Mesenchymal stem cell (in vitro differentiated cells and primary cell): ENCODE measurements around the gene MYRF.
A peak's percentile ranks its signal among the peaks of the same experiment; 100 is the strongest.

Experiments
- DNase-seq: peaks from one replicate; pipeline ENCODE4 v3.0.0-alpha.2; 2013
- H2AFZ ChIP-seq: one replicate; pipeline ENCODE4 v1.6.1; 2013; ENCODE audit warnings: low read depth, mild to moderate bottlenecking, control low read depth, inconsistent platforms, low read length, moderate library complexity
- H2AK5ac ChIP-seq: 2 replicates; pipeline ENCODE4 v1.6.1; 2013; ENCODE audit warnings: low read length, moderate library complexity, mild to moderate bottlenecking, inconsistent platforms; ENCODE audit not compliant: severe bottlenecking
- H2BK120ac ChIP-seq: one replicate; pipeline ENCODE4 v1.6.1; 2013; ENCODE audit warnings: low read depth, mild to moderate bottlenecking, inconsistent platforms, low read length, moderate library complexity
- H2BK12ac ChIP-seq, 2 experiments: one replicate each; pipeline ENCODE4 v1.6.1; 2013; ENCODE audit warnings: inconsistent platforms in 2 of 2, low read length in 2 of 2, mild to moderate bottlenecking in 2 of 2, moderate library complexity in 2 of 2, control low read depth in 1 of 2
- H2BK15ac ChIP-seq: one replicate; pipeline ENCODE4 v1.6.1; 2013; ENCODE audit warnings: mild to moderate bottlenecking, low read depth, inconsistent platforms; ENCODE audit not compliant: poor library complexity, severe bottlenecking
- H2BK5ac ChIP-seq: 2 replicates; pipeline ENCODE4 v1.6.1; 2013; ENCODE audit warnings: low read depth, mild to moderate bottlenecking, low read length, control low read depth, inconsistent platforms; ENCODE audit not compliant: poor library complexity, severe bottlenecking
- H3K14ac ChIP-seq, 2 experiments: one replicate each; pipeline ENCODE4 v1.6.1; 2013; ENCODE audit warnings: inconsistent platforms in 2 of 2, low read length in 2 of 2, control low read depth in 1 of 2, mild to moderate bottlenecking in 1 of 2, moderate library complexity in 1 of 2
- H3K18ac ChIP-seq, 2 experiments: one replicate each; pipeline ENCODE4 v1.6.1; 2013; ENCODE audit warnings: inconsistent platforms in 2 of 2, low read length in 2 of 2, control low read depth in 1 of 2, low read depth in 1 of 2, mild to moderate bottlenecking in 1 of 2
- H3K23ac ChIP-seq, 2 experiments: one replicate each; pipeline ENCODE4 v1.6.1; 2013; ENCODE audit warnings: inconsistent platforms in 2 of 2, low read length in 2 of 2, mild to moderate bottlenecking in 2 of 2, moderate library complexity in 2 of 2, control low read depth in 1 of 2
- H3K27ac ChIP-seq: 2 replicates; pipeline ENCODE4 v1.5.1; 2013; ENCODE audit warnings: mild to moderate bottlenecking, moderate library complexity, low read length, control low read depth, inconsistent platforms; ENCODE audit not compliant: poor library complexity, severe bottlenecking
- H3K27me3 ChIP-seq, 2 experiments: 2 replicates each; pipeline versions ENCODE4 v1.6.1 to v1.7.0; 2013; ENCODE audit warnings: low read length in 2 of 2, mild to moderate bottlenecking in 2 of 2, moderate library complexity in 2 of 2, control low read depth in 1 of 2, inconsistent platforms in 1 of 2; ENCODE audit not compliant: control insufficient read depth in 1 of 2, insufficient read depth in 1 of 2
- H3K36me3 ChIP-seq, 2 experiments: 2 replicates each; pipeline versions ENCODE4 v1.6.1 to v1.7.0; 2013; ENCODE audit warnings: low read length in 2 of 2, control low read depth in 1 of 2, inconsistent platforms in 1 of 2, low read depth in 1 of 2, mild to moderate bottlenecking in 1 of 2; ENCODE audit not compliant: insufficient read depth in 2 of 2, control insufficient read depth in 1 of 2
- H3K4ac ChIP-seq, 2 experiments: one replicate each; pipeline ENCODE4 v1.6.1; 2013; ENCODE audit warnings: inconsistent platforms in 2 of 2, low read length in 2 of 2, mild to moderate bottlenecking in 2 of 2, moderate library complexity in 2 of 2, control low read depth in 1 of 2, low read depth in 1 of 2
- H3K4me1 ChIP-seq: 2 replicates; pipeline ENCODE4 v1.6.1; 2013; ENCODE audit warnings: low read depth, low read length, control low read depth; ENCODE audit not compliant: control insufficient read depth, insufficient read depth
- H3K4me2 ChIP-seq: 2 replicates; pipeline ENCODE4 v1.6.1; 2013; ENCODE audit warnings: low read length, mild to moderate bottlenecking, inconsistent platforms; ENCODE audit not compliant: poor library complexity, severe bottlenecking
- H3K4me3 ChIP-seq, 2 experiments: 2 replicates each; pipeline versions ENCODE4 v1.5.1 to v1.7.0; 2013; ENCODE audit warnings: low read length in 2 of 2, mild to moderate bottlenecking in 2 of 2, control low read depth in 1 of 2, low read depth in 1 of 2; ENCODE audit not compliant: insufficient read depth in 1 of 2
- H3K79me1 ChIP-seq: replicated peaks from 2 replicates; pipeline ENCODE4 v1.6.1; 2013; ENCODE audit warnings: mild to moderate bottlenecking, control low read depth, low read length, inconsistent platforms; ENCODE audit not compliant: poor library complexity, severe bottlenecking
- H3K9ac ChIP-seq: 2 replicates; pipeline ENCODE4 v1.7.0; 2013; ENCODE audit warnings: mild to moderate bottlenecking, low read length, moderate library complexity
- H3K9me3 ChIP-seq: 2 replicates; pipeline ENCODE4 v1.7.0; 2013; ENCODE audit warnings: mild to moderate bottlenecking, low read length; ENCODE audit not compliant: control insufficient read depth
- H4K8ac ChIP-seq: one replicate; pipeline ENCODE4 v1.6.1; 2013; ENCODE audit warnings: inconsistent platforms, mild to moderate bottlenecking, low read length, moderate library complexity
- H4K91ac ChIP-seq: one replicate; pipeline ENCODE4 v1.6.1; 2013; ENCODE audit warnings: mild to moderate bottlenecking, low read length, inconsistent platforms
- WGBS: methylation state at CpG from one replicate; pipeline ENCODE4 v1.1.7; 2013; ENCODE audit warnings: mixed read lengths; 5-methylcytosine and 5-hydroxymethylcytosine counted together

MYRF gene

GRCh38 chr11:61706452-61707400 lies 45.7 kb upstream of the MYRF start:
- H3K27ac ChIP-seq = no peak overlapping the region
- H3K27me3 ChIP-seq = no peaks in the 10 kb centered on the region
- H3K9ac ChIP-seq = no peak overlapping the region
- no peak overlapping the region for H3K4me3 ChIP-seq
- no peak overlapping the region for H3K4ac ChIP-seq
- H3K9me3 ChIP-seq = no peaks in the 10 kb centered on the region
- H3K4me1 ChIP-seq = peaks cover 3% of the 10 kb centered on the region
- H2BK5ac ChIP-seq = no peak overlapping the region
- H3K79me1 ChIP-seq = peaks cover 20% of the 10 kb centered on the region
- peaks cover 0 to 6% of the 10 kb centered on the region in 2 experiments for H3K36me3 ChIP-seq
- 85% methylated on average over 23 of the region's 27 CpGs for WGBS
- no peak overlapping the region for H3K4me2 ChIP-seq
- no peak overlapping the region for H4K91ac ChIP-seq
- no peak overlapping the region for H2BK15ac ChIP-seq
- no peak overlapping the region for H2BK120ac ChIP-seq
- no peak overlapping the region for H2AFZ ChIP-seq
- no peak overlapping the region for H3K14ac ChIP-seq
- no peak for DNase-seq
- H4K8ac ChIP-seq = no peak overlapping the region
- H3K18ac ChIP-seq = no peak overlapping the region
- H2AK5ac ChIP-seq = no peak overlapping the region
- H3K23ac ChIP-seq = no peak overlapping the region
- no peak overlapping the region for H2BK12ac ChIP-seq

GRCh38 chr11:61707574-61707973 lies 44.9 kb upstream of the MYRF start:
- H3K79me1 ChIP-seq = peaks cover 24% of the 10 kb centered on the region
- no peak overlapping the region for H3K4me3 ChIP-seq
- H4K8ac ChIP-seq = no peak overlapping the region
- H3K9me3 ChIP-seq = no peaks in the 10 kb centered on the region
- H2BK5ac ChIP-seq = no peak overlapping the region
- H3K9ac ChIP-seq = no peak overlapping the region
- no peak overlapping the region for H2BK120ac ChIP-seq
- no peak overlapping the region for H2BK15ac ChIP-seq
- H2AK5ac ChIP-seq = no peak overlapping the region
- no peak overlapping the region for H3K4me2 ChIP-seq
- WGBS = 92% methylated on average over 9 of the region's 9 CpGs
- no peak overlapping the region for H3K14ac ChIP-seq
- H2BK12ac ChIP-seq = no peak overlapping the region
- no peak overlapping the region for H3K18ac ChIP-seq
- no peak for DNase-seq
- no peaks in the 10 kb centered on the region for H3K27me3 ChIP-seq
- H3K4ac ChIP-seq = no peak overlapping the region
- no peak overlapping the region for H3K23ac ChIP-seq
- no peak overlapping the region for H3K27ac ChIP-seq
- H3K4me1 ChIP-seq = peaks cover 3% of the 10 kb centered on the region
- H2AFZ ChIP-seq = no peak overlapping the region
- H3K36me3 ChIP-seq = peaks cover 0 to 6% of the 10 kb centered on the region in 2 experiments
- H4K91ac ChIP-seq = no peak overlapping the region

GRCh38 chr11:61709110-61709509 lies 43.3 kb upstream of the MYRF start:
- H3K23ac ChIP-seq = no peak overlapping the region

GRCh38 chr11:61709572-61709971 lies 42.9 kb upstream of the MYRF start:
- Histone ChIP-seq H3K36me3 (peaks cover 0 to 6% of the 10 kb centered on the region in 2 experiments), H2AFZ (no peak overlapping the region), H2BK12ac (no peak overlapping the region), H4K8ac (peak overlapping the region; percentile 62), H3K4ac (no peak overlapping the region), H2BK15ac (no peak overlapping the region), H3K27ac (no peak overlapping the region), H2BK5ac (no peak overlapping the region), H3K4me3 (no peak overlapping the region), H3K27me3 (no peaks in the 10 kb centered on the region), H3K79me1 (peaks cover 23% of the 10 kb centered on the region), H2AK5ac (no peak overlapping the region), H4K91ac (peak overlapping the region; percentile 47), H3K14ac (no peak overlapping the region), H2BK120ac (no peak overlapping the region), H3K4me2 (no peak overlapping the region), H3K9ac (no peak overlapping the region), H3K23ac (no peak overlapping the region), H3K18ac (no peak overlapping the region), H3K9me3 (no peaks in the 10 kb centered on the region), H3K4me1 (peaks cover 9% of the 10 kb centered on the region)
- 84% methylated on average over 7 of the region's 7 CpGs for WGBS
- DNase-seq = no peak

More at GRCh38 chr11:61709110-61709509, 43.3 kb upstream of the MYRF start:
- Histone ChIP-seq H3K27me3 (no peaks in the 10 kb centered on the region), H3K4ac (no peak overlapping the region), H2AK5ac (no peak overlapping the region), H3K4me3 (no peak overlapping the region), H4K91ac (no peak overlapping the region), H2BK15ac (no peak overlapping the region), H3K36me3 (peaks cover 0 to 6% of the 10 kb centered on the region in 2 experiments), H3K79me1 (peaks cover 23% of the 10 kb centered on the region), H3K4me1 (peaks cover 7% of the 10 kb centered on the region), H2BK12ac (no peak overlapping the region), H2AFZ (no peak overlapping the region), H3K27ac (no peak overlapping the region), H4K8ac (no peak overlapping the region), H3K9me3 (no peaks in the 10 kb centered on the region), H3K9ac (no peak overlapping the region), H3K14ac (no peak overlapping the region), H2BK120ac (no peak overlapping the region), H3K4me2 (no peak overlapping the region), H2BK5ac (no peak overlapping the region), H3K18ac (no peak overlapping the region)
- no peak for DNase-seq
- 94% methylated on average over 7 of the region's 7 CpGs for WGBS
